ENCODE data around the gene MAP2K4. TPM values are rescaled to one million over a fixed set of nuclear protein-coding genes. Genes with fewer than 3 reads are reported as not detected.

Gene MAP2K4
- total and polyA plus RNA-seq, 2 of the 8 experiments (the other 6 are each of a cell fraction or from before 2014, with no cell fraction given) = 14.2 to 37.3 TPM

- Histone ChIP-seq H2BK20ac (ENCODE audit: low read length) (no peak overlapping the region), H3K27ac (ENCODE audit: low read depth, low read length) (no peak overlapping the region), H2BK5ac (ENCODE audit: low read depth, low read length) (no peak overlapping the region), H2BK12ac (ENCODE audit: low read depth, low read length) (no peak overlapping the region), H3K23ac (ENCODE audit: insufficient read length) (no peak overlapping the region), H3K4me2 (ENCODE audit: insufficient read depth in 1 of 2, low read depth in 2 of 2, low read length in 2 of 2) (no peak overlapping the region), H3K79me2 (ENCODE audit: control insufficient read depth in 1 of 2, insufficient read depth in 2 of 2, low read length in 2 of 2) (no peaks in the 10 kb centered on the region), H2AFZ (ENCODE audit: low read length) (no peak overlapping the region), H2BK15ac (ENCODE audit: low read length) (no peak overlapping the region), H3K36me3 (ENCODE audit: control insufficient read depth in 2 of 4, insufficient read depth in 4 of 4, low read length in 3 of 4) (peaks cover 0 to 7% (median 5%) of the 10 kb centered on the region in 4 experiments; a peak in 4 of 8 replicates), H3K4ac (replicated peaks; ENCODE audit: insufficient read length, low read depth, low read length) (no peak overlapping the region), H3K79me1 (ENCODE audit: low read depth, low read length) (no peaks in the 10 kb centered on the region), H3K23me2 (ENCODE audit: low read depth, low read length) (no peaks in the 10 kb centered on the region), H2BK120ac (replicated peaks; ENCODE audit: low read depth, low read length) (no peak overlapping the region), H4K8ac (ENCODE audit: extremely low read depth, insufficient read depth, low read length) (no peak overlapping the region), H3K18ac (ENCODE audit: extremely low read depth, low read length) (no peak overlapping the region), H4K91ac (replicated peaks; ENCODE audit: insufficient read length, low read length) (no peak overlapping the region), H2AK5ac (ENCODE audit: low read depth, low read length) (no peak overlapping the region), H3K56ac (replicated peaks; ENCODE audit: insufficient read length, low read depth, low read length) (no peak overlapping the region), H4K20me1 (replicated peaks in 1 of 2; ENCODE audit: control insufficient read depth in 1 of 2, insufficient read depth in 2 of 2, low read length in 2 of 2) (no peaks in the 10 kb centered on the region), H3K9ac (replicated peaks in 1 of 4; ENCODE audit: extremely low read depth in 1 of 4, low read depth in 3 of 4, low read length in 3 of 4) (no peak overlapping the region), H3K14ac (ENCODE audit: insufficient read length) (no peak overlapping the region), H3K9me3 (ENCODE audit: insufficient read depth in 2 of 2, low read depth in 1 of 2, low read length in 1 of 2) (peaks cover 0 to 6% of the 10 kb centered on the region in 2 experiments; a peak in 1 of 4 replicates), H3K4me1 (replicated peaks in 1 of 4; ENCODE audit: control insufficient read depth in 3 of 4, insufficient read depth in 4 of 4, low read length in 3 of 4) (no peaks in the 10 kb centered on the region; a peak in 1 of 7 replicates), H4K5ac (ENCODE audit: insufficient read length, low read depth, low read length) (no peak overlapping the region), H3K27me3 (replicated peaks in 1 of 4; ENCODE audit: control insufficient read depth in 3 of 4, extremely low read depth in 1 of 4, insufficient read depth in 3 of 4, low read length in 3 of 4) (no peaks in the 10 kb centered on the region), H3K4me3 (ENCODE audit: extremely low read depth in 1 of 4, insufficient read depth in 2 of 4, low read depth in 3 of 4, low read length in 4 of 4) (no peak overlapping the region)
- FAIRE-seq (no peak), DNase-seq (ENCODE audit: low read depth in 1 of 2, low spot score in 2 of 2) (no peak)
- ChIA-PET CTCF (ENCODE audit: partially characterized antibody) (no interaction called here), POLR2A (ENCODE audit: partially characterized antibody) (no interaction called here)
- TF ChIP-seq RFX5 (IDR thresholded peaks at IDR 0.05; ENCODE audit: borderline replicate concordance, low read depth, low read length) (no peak), JUND (IDR thresholded peaks at IDR 0.05; ENCODE audit: low read length) (no peak), KDM5A (IDR thresholded peaks at IDR 0.05; ENCODE audit: low read length) (no peak), E2F6 (IDR thresholded peaks at IDR 0.05) (no peak), SIN3A (conservative IDR thresholded peaks at IDR 0.05 in 1 of 2, IDR thresholded peaks at IDR 0.05 in 1 of 2; ENCODE audit: low read depth in 1 of 2, low read length in 2 of 2) (no peak), TAF7 (optimal IDR thresholded peaks at IDR 0.05; ENCODE audit: borderline replicate concordance, low read depth, low read length) (no peak), TCF12 (IDR thresholded peaks at IDR 0.05; ENCODE audit: low read depth, low read length) (no peak), RXRA (IDR thresholded peaks at IDR 0.05; ENCODE audit: insufficient read depth, low read depth, low read length) (no peak), BACH1 (IDR thresholded peaks at IDR 0.05; ENCODE audit: low read length) (no peak), CBX8 (IDR thresholded peaks at IDR 0.05; ENCODE audit: borderline replicate concordance, low read depth, low read length) (no peak), MAFK (IDR thresholded peaks at IDR 0.05; ENCODE audit: low read depth, low read length) (no peak)
- TF ChIP-seq, protein P1, sequence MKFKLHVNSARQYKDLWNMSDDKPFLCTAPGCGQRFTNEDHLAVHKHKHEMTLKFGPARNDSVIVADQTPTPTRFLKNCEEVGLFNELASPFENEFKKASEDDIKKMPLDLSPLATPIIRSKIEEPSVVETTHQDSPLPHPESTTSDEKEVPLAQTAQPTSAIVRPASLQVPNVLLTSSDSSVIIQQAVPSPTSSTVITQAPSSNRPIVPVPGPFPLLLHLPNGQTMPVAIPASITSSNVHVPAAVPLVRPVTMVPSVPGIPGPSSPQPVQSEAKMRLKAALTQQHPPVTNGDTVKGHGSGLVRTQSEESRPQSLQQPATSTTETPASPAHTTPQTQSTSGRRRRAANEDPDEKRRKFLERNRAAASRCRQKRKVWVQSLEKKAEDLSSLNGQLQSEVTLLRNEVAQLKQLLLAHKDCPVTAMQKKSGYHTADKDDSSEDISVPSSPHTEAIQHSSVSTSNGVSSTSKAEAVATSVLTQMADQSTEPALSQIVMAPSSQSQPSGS (IDR thresholded peaks at IDR 0.05; ENCODE audit: low read length) = no peak
- TF ChIP-seq, protein P2, sequence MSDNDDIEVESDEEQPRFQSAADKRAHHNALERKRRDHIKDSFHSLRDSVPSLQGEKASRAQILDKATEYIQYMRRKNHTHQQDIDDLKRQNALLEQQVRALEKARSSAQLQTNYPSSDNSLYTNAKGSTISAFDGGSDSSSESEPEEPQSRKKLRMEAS (IDR thresholded peaks at IDR 0.05) = no peak
These were observed 113.9 kb downstream of the MAP2K4 start for GRCh38 chr17:12134587-12134986.
